IMR-90 (cell line): Measurements from ENCODE around the gene MAP6.

ENCODE experiments used
- CEBPB ChIP-seq: IDR thresholded peaks from 2 replicates; pipeline ENCODE4 v1.6.1; 2012; ENCODE audit warnings: low read depth, low read length, improper control_type of control experiment
- CTCF ChIP-seq: conservative IDR thresholded peaks from 2 replicates; pipeline ENCODE4 v1.5.1; 2012; ENCODE audit warnings: mild to moderate bottlenecking, low read depth, low read length, improper control_type of control experiment
- ELK1 ChIP-seq: fragments of 150-350 bp; IDR thresholded peaks from 2 replicates; pipeline ENCODE4 v1.6.1; 2016; ENCODE audit warnings: low read depth, mild to moderate bottlenecking, low read length, moderate library complexity, borderline replicate concordance
- FOS ChIP-seq: fragments of 150-350 bp; IDR thresholded peaks from 2 replicates; pipeline ENCODE4 v1.6.1; 2016; ENCODE audit warnings: low read depth, low read length
- MXI1 ChIP-seq: IDR thresholded peaks from 2 replicates; pipeline ENCODE4 v1.6.1; 2012; ENCODE audit warnings: low read depth, mild to moderate bottlenecking, low read length, moderate library complexity, borderline replicate concordance
- POLR2A ChIP-seq: IDR thresholded peaks from 2 replicates; pipeline ENCODE4 v1.6.1; 2012; ENCODE audit warnings: mild to moderate bottlenecking, low read depth, low read length
- RAD21 ChIP-seq: IDR thresholded peaks from 2 replicates; pipeline ENCODE4 v1.6.1; 2012; ENCODE audit warnings: low read length, improper control_type of control experiment
- RFX5 ChIP-seq: IDR thresholded peaks from 2 replicates; pipeline ENCODE4 v1.8.0; 2012; ENCODE audit warnings: low read depth, mild to moderate bottlenecking, low read length, moderate library complexity
- SMC3 ChIP-seq: fragments of 150-350 bp; IDR thresholded peaks from 2 replicates; pipeline ENCODE4 v1.6.1; 2016; ENCODE audit warnings: low read depth, mild to moderate bottlenecking, antibody characterized with exemption, low read length, moderate library complexity

GRCh38 chr11:75691804-75692203, 23.0 kb upstream of the MAP6 start:
- TF ChIP-seq CTCF = no peak
- TF ChIP-seq RAD21 = no peak
- TF ChIP-seq POLR2A = no peak
- no peak for TF ChIP-seq FOS
- no peak for TF ChIP-seq MXI1
- TF ChIP-seq RFX5 = no peak
- TF ChIP-seq CEBPB = no peak
- no peak for TF ChIP-seq SMC3
- no peak for TF ChIP-seq ELK1
